Neural cell (in vitro differentiated cells): ENCODE data around the gene PXDN.

Experiments
- CTCF ChIP-seq: fragments of 450-650 bp; IDR thresholded peaks from 2 replicates; pipeline ENCODE4 v1.5.1; 2014; ENCODE audit warnings: antibody characterized with exemption, mild to moderate bottlenecking, moderate library complexity; ENCODE audit not compliant: poor library complexity, severe bottlenecking
- EP300 ChIP-seq: fragments of 450-650 bp; conservative IDR thresholded peaks from 2 replicates; pipeline ENCODE4 v1.6.1; 2014; ENCODE audit warnings: antibody characterized with exemption, mild to moderate bottlenecking, moderate library complexity; ENCODE audit not compliant: poor library complexity, severe bottlenecking
- EZH2 ChIP-seq: fragments of 200-600, 300-800 bp; shearing (Covaris generic), sonication (generic); IDR thresholded peaks from 2 replicates; pipeline ENCODE4 v1.6.1; 2014; ENCODE audit warnings: antibody characterized with exemption, low read length, borderline replicate concordance, mild to moderate bottlenecking; ENCODE audit not compliant: insufficient read depth, poor library complexity, severe bottlenecking
- MXI1 ChIP-seq: fragments of 450-650 bp; conservative IDR thresholded peaks from 2 replicates; pipeline ENCODE4 v1.6.1; 2014; ENCODE audit warnings: antibody characterized with exemption, mild to moderate bottlenecking; ENCODE audit not compliant: poor library complexity, severe bottlenecking
- POLR2AphosphoS5 ChIP-seq: IDR thresholded peaks from 2 replicates; pipeline ENCODE4 v1.6.1; 2012
- RAD21 ChIP-seq: fragments of 450-650 bp; conservative IDR thresholded peaks from 2 replicates; pipeline ENCODE4 v1.6.1; 2014; ENCODE audit warnings: antibody characterized with exemption, mild to moderate bottlenecking, moderate library complexity
- REST ChIP-seq: IDR thresholded peaks from 2 replicates; pipeline ENCODE4 v1.6.1; 2012; ENCODE audit warnings: borderline replicate concordance
- TAF1 ChIP-seq: IDR thresholded peaks from 2 replicates; pipeline ENCODE4 v1.6.1; 2012; ENCODE audit warnings: low read depth

GRCh38 chr2:1697601-1698000, 46.7 kb downstream of the PXDN start:
- TF ChIP-seq CTCF (no peak), REST (no peak), RAD21 (no peak), MXI1 (no peak), TAF1 (no peak), EP300 (no peak), EZH2 (no peak), POLR2AphosphoS5 (no peak)
